HG03066 (cell line): ENCODE results near the gene CIITA.
"Not testable (repeated sequence)": the region's sequence is repeated elsewhere in the genome, so short reads cannot be mapped to it uniquely, and the experiment has no call there.

ENCODE experiments used
- ATAC-seq: cut with Tn5 transposase; IDR thresholded peaks from one replicate; pipeline ENCODE4 v1.9.1; 2021; ENCODE audit warnings: low read depth; ENCODE audit not compliant: unreplicated experiment

Gene CIITA

DNA sequence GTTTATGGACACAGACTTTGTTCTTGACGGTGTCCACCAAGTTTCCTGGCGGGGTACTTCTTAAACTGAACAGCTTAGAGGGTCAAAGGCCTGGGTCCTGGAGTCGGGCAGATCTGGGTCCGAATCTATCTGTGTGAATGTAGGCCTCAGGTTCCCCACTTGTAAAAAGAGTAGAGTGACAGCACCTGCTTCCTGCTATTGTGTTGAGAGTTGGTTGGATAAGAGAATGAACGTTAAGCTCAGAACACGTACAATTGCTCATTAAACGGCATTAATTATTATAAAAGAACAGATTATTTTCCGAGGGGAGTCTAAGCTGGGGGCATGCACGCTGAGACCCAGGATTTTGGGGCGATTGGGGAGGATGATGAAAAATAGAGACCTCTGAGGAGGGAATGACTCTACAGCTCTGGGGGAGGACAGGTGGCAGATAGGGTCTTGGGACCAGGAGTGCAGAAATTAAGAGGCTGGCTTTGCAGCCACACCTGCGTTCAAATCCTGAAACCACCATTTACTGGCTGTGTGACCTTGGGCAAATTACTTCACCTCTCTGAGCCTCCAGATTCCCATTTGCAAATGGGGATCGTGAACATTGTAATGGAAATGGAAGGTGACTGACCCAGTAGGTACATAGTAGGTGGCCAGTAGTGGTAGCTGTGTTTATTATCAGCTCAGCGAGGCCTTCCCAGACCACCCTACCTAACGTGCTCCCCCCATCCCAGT lies 68.2 kb downstream of the CIITA start:
- ATAC-seq, result no peak

DNA sequence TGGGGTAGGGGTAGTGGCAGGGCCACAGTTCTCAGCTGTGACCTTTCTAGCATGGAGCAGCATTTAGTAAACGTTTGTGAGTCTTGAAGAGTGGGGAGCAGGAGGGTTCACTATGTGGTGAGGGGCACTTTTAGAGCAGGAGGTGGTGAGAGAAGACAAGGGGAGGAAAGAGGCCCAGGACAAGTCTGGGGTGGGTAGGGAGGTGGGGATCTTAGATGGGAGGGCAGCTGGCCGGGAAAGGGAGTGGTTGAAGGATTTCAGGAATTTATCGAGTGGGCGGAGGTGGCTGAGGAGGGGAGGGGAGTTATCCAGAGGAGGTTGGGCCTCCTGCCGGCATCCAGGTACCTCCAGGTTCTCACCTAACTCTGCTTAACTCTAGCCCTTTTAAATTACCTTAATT lies 69.3 kb downstream of the CIITA start:
- no peak for ATAC-seq

DNA sequence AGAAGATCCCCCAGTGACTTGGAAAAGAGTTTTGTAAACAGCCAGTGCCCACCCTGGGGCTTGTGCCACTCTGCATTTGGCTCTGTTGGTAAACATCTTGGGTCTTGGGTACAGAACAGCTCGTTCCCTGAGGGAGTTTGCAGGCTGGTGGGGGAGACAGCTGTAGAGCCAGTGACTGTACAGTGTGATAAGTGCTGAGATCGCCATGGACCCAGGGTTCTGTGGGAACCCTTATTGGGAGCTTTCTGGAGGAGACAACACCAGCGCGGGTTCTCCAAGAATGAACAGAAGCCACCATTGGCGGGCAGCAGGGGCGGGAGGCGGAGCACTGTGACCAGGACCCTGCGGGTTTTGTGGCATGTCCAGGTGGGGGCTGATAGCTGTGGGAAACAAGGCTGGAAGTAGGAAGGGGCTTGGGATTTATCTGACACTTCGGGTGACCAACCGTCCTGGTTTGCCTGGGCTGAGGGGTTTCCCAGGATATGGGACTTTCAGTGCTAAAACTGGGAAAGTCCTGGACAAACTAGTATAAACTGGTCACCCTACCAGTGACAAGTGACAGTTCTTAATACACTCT lies 70.3 kb downstream of the CIITA start:
- ATAC-seq, result no peak

DNA sequence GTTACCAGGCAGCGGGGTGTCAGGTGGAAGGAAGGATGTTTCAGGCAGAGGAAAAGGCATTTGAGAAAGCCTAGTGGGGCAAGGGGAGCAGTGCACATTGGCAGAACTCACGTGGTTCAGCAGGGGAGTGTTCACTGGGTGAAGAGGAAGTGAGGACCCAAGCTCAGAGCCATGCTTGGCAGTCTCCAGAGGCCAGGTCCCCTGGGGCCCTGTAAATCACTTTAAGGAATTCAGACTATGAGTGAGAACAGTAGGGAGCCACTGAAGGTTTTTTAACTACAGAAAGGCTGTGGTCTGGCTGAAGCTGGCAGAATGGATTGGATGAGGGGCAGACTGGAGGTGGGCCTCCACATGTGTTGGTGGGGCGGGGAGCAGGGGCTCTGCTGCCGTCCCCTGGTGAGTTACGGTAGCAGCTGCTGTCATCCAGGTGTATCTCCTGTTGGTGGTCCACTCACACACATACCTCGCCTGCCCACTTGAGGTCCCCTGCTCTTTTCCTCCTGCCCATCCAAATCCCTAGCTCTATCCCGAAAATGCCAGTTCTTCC lies 72.5 kb downstream of the CIITA start:
- peak; percentile 70 for ATAC-seq

DNA sequence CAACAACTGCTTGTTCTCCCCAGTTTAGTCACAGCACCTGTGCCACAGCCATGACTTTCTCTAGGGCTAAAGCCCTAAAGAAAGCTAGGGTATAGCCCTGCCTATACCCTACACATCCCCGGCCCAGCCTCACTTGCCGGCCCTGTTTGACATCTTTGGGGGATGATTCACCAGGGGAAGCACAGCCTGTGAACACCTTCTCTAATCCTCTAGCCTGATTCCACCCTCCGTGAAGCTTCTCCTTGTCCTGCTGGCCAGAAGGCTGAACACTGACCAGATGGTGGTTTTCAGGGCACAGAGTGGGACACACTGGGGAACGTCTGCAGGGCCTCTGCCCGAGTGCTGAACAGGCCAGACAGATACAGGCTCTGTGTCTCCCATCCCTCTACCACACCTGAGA lies 73.4 kb downstream of the CIITA start:
- no peak for ATAC-seq

DNA sequence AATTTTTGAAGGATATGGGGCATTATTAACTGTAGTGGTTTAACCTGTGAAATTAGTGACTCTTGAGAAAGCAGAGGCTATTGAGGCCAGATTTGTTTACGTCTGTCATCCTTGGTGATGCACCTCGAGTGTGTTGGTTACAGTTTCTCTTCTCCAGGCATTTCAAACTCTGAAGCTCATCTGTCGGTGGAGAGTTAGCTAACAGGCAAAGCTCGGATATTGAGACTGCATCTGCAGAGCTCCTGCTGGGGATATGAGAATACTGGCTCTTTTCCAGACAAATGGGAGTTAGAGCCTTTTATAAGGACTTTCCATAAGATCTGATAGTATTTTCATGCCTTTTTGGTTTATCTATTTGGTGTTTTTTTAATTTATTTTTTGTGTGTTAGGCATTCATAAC lies 74.0 kb downstream of the CIITA start:
- no peak for ATAC-seq

DNA sequence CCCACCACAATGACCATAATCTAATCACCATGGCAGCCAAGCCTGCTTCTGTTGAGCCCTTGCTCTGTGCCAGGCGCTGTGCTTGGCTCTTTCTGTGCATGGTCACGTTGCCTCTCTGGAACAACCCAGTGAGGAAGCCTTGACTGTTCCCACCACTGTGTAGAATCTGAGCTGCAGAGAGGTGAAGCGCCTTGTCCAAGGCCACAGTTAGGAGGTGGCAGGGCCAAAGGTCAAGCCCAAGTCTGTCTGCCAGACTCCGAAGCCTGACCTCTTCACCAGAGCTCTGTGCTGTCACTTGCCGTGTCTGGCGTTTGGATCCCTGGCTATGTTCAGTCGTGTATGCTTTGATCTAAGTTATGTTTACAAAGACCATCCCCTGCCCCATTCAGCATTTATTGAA lies 77.9 kb downstream of the CIITA start:
- no peak for ATAC-seq

DNA sequence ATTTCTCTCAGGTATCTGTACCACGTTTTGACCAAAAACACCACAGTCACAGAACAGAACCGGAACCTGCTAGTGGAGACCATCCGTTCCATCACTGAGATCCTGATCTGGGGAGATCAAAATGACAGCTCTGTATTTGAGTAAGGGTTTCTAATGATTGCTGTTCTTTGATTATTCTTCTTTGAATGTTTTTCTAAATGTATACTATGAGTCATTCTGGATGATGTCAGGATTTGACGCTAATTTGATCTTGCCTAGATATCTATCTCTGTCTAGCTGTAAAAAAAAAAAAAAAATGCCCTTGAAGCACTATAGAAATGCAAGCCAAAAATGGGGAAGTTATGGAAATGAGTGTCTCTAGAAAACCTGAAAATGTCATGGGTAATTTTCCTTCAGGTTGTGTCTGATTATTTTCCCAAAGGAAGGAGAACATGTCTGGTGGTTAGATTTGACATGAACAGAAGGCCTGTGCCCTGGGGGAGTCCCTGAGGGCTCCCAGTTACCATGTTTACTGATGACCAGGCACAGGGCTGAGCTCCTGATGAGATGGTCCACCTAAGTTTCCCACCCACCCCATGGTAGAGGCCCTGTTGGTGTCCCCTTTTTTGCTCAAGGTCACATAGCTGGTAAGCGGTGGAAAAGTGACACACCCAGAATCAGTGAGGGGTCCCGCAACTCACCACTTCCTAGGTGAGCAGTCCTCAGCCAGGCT lies 80.9 kb downstream of the CIITA start:
- no peak for ATAC-seq

DNA sequence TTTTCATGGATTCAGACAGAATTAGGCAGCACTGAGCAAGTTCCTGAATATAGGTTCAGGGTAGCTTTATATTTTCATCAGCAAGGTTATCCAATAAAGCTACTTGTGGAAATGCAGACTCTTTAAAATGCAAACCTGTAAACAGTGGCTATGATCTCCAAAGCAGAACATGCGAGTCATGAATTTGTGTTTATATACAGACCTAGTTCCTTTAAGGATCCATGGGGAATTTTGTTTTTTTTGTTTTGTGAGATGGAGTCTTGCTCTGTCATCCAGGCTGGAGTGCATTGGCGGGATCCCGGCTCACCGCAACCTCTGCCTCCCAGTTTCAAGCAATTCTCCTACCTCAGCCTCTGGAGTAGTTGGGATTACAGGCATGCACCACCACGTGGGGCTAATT lies 82.2 kb downstream of the CIITA start:
- ATAC-seq, result no peak

DNA sequence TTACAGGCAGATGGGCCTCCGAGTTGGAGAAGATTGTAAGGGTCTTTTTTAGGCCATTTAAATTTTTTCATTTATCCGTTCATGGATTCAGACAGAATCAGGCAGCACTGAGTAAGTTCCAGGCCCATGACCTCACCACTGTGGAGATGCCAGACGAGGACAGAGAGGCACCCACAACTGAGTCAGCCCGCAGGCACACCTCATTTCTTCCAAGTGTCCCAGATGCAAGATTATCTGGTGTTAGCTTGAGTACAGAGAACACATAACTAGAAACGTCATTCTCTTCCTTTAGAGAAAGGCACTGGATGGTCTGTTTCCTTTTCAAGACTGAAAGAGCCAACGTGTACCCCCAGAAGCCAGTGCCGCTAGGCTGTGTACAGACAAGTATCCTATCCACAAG lies 84.2 kb downstream of the CIITA start:
- ATAC-seq, result no peak

DNA sequence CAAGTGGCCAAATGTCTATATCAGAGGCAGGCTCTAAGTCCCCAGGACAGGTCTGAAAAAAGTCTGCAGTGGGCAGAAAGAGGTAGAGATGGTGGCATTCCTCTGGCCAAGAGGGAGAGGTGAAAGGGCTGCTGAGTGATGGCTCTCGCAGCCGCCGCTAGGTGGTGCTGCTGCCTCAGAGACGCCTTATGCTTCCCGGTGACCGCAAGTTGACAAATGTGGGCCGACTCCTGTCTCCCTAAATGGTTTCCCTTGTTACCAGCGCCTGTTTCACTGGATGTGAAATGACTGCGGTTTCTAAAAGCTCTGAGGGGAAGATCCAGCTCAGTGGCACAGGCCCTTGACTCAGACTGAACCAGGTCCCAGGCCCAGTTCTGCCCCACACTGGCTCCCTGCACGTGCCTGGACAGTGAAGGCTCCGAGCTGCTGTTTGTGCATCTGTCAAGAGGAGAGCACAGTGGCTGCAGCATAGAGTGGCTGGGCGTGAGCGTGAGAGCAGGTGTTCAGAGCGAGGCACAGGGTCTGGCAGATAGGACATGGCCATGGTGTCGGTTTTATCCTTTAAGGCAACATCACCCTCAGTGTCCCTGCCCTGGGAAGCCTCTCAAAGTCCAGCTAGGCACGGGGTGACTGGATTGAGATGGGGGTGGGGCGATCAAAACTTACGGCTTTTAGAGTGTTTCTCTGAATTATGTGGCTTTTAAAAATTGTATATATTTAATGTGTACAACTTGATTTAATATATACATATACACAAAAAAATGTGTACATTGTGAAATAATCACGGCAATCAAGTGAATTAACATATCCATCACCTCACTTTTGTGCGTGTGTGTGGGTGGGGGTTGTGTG lies 87.3 kb downstream of the CIITA start:
- no peak for ATAC-seq

DNA sequence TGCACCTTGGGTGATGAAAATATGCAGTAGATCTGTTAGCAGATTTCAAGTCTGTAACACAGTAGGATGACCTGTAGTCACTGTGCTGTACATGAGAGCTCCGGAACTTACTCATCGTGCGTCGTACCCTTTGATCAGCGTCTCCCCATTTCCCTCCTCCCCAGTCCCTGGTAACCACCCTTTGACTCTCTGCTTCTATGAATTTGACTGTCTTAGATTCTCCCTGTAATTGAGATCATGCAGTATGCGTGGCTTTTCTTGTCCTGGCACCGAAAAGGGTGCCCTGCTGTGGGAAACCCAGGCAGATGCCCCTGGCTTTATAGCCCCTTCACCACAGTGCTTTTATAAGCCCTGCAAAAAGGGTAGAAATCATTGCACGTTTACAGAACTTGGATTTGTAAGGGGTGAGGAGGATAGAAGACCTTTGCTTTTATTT lies 87.9 kb downstream of the CIITA start:
- ATAC-seq, result peak; percentile 38

DNA sequence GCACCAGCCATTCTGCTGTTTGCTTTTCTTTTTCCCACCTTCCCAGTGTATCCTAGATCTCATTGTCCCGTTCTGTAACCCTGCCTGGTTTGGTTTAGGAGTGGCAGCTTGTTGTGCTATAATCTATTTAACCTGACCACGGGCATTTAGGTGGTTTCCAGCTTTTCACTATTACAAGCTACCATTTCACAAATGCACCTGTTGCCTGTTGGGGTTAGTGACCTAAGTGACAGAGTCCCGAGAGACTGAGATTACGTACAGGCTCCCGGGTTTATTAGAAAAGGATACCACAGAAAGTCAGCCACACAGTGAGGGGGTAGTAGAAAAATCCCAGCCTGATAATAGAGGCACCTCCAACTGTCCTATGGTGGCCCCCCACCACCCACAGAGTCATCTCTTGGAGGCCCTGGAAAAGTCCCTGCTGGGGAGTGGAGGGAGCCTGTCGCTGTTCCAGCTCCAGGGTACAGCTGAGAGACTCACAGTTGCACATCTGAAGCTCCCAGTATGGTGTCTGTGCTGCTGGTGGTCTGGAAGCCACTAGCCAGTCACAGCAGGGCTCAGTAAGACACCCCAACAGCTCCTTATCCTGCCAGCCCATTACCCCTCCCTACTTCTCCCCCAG lies 88.5 kb downstream of the CIITA start:
- peak; percentile 58 for ATAC-seq

DNA sequence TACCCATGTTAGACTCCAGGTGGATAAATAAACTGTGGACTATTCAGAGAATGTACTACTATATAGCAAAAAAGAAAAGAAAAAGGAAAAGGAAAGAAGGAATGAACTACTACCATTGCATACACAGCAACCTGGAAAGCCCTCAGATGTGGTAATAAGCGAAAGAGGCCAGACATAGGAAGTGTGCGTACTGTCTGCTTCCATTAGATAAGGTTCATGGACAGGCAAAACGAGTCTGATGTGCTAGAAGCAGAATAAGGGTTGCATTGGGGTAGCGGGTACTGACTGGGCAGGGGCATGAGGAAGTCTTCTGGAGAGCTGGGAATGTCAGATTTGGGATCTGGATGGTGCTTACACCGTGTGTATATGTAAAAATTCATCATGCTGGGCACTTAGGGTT lies 89.1 kb downstream of the CIITA start:
- ATAC-seq, result no peak

DNA sequence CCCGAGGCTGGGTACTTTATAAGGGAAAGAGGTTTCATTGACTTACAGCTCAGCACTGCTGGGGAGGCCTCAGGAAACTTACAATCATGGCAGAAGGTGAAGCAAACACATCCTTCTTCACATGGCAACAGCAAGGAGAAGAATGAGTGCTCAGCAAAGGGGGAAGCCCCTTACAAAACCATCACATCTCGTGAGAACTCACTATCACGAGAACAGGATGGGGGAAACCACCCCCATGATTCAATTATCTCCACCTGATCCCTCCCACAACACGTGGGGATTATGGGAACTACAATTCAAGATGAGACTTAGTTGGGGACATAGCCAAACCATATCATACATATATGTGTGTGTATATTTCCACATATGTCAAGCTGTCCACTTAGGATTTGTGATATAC lies 89.6 kb downstream of the CIITA start:
- not testable (repeated sequence) for ATAC-seq

DNA sequence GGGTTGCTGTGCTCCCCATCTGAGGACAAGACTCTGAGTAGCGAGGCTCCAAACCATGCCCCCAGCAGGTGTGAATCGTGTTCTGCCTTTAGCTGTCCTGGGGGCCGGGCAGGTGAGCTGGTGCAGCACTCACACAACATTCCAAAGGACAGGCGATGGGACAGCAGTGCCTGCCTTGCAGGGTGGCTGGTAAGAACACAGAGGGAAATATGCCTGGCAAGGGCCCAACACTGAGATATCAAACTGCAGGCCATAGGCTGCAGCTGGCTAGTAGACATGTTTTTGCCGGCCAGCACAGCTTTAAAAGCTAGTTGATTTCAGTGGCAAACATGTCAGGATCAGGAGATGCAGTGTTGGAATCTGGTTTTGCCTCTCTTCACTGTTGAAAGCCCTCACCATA lies 91.0 kb downstream of the CIITA start:
- ATAC-seq, result no peak

DNA sequence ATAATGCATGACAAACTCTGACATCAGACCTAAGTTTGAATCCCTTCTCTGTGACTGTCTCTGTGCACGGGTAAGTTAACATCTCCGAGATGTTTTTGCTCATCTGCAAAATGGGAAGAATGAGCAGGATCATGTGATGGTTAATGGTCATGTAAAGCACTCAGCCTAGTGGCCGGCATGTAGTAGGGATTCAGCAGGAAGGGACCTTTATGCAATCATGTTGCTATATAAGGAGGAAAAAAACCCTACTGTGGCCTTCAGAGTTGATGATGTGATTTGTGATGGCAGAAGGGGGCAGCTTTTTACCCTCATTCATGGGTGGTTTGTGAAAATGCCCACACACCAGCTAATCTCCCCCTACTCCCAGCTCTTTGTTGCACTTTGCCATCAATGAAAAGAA lies 91.5 kb downstream of the CIITA start:
- no peak for ATAC-seq

DNA sequence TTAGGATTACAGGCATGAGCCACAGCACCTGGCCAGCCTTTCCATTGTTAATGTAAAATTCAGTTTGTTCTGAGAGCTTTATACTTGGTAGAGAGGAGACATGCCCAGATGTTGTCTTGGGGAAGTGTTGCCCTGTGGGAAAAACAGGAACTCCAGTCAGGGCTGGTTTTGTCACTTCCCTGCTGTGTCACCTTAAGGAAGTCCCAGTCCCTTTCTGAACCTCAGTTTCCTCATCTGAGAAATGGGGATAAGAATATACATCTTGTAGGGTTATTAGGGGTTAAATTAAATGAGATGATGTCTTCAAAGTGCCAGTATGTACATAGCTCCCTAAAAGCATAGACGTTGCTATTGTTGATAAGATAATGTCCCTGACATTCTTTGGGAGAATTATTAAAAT lies 92.6 kb downstream of the CIITA start:
- no peak for ATAC-seq

DNA sequence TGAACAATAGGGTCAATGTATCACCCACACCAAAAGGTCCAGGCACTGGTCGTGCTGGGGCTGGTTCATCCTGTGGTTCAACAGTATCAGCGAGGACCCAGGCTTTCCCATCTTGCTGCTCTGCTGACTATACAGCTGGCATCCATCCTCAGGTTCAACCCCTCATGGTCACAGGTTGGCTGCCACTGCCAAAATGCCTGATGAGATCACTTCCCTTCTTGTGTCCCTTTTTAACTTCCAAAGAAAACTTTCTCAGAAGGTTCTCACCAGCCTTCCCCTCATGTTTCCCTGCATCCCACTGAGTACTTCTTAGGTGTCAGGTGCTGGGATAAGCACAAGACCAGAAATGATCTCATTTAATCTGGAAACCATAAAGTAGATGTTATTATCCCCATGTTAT lies 93.1 kb downstream of the CIITA start:
- ATAC-seq, result no peak

DNA sequence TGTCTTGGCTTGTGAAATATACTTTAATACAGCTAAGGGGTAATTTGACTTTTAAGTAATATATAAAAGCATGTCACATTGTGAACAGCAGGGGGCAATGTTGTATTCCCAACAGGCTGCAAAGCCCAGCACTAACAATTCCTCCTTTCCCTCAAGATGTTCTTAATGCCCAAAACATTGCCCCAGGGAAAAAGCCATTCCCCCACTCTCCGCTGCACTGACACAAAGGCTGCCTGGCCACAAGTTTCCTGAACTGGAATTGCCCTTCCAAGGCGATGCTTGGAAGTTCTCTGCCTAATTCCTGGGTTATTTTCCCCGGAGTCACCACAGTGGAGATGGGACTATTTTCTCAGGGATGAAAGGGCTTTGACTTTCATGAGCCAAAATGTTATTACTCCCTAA lies 94.6 kb downstream of the CIITA start:
- no peak for ATAC-seq
